Right atrium auricular region (tissue), 2 donors: ENCODE data around the gene PRKD3. TPM values are rescaled to one million over a fixed set of nuclear protein-coding genes. Genes with fewer than 3 reads are reported as not detected.

Source experiments
- DNase-seq: peaks from one replicate; pipeline ENCODE4 v3.0.0-alpha.2; 2019; ENCODE audit warnings: low spot score
- H3K27ac ChIP-seq, 2 donors: fragments of 200-600 bp; sonication (generic); 1 replicate in 1 of 2; 2 replicates in 1 of 2; pipeline ENCODE4 v1.5.1; 2016 to 2019
- H3K27me3 ChIP-seq, 2 donors: fragments of 200-600 bp; sonication (generic); one replicate each; pipeline versions ENCODE4 v1.5.1 to v1.6.0; 2017 to 2019
- H3K36me3 ChIP-seq: fragments of 200-600 bp; sonication (generic); one replicate; pipeline ENCODE4 v1.5.1; 2016
- H3K4me1 ChIP-seq, 2 donors: fragments of 200-600 bp; sonication (generic); one replicate each; pipeline versions ENCODE4 v1.5.1 to v1.6.0; 2017 to 2019
- H3K4me3 ChIP-seq, 2 donors: fragments of 200-600 bp; sonication (generic); 1 replicate in 1 of 2; 2 replicates in 1 of 2; pipeline ENCODE4 v1.5.1; 2017 to 2019; ENCODE audit warnings: mild to moderate bottlenecking in 1 of 2, moderate library complexity in 1 of 2
- H3K9me3 ChIP-seq, 2 donors: fragments of 200-600 bp; sonication (generic); one replicate each; pipeline ENCODE4 v1.5.1; 2019
- total RNA-seq, 2 donors: library from RNA; depleted of rRNA; stranded (reverse); fragments of >200 nt; gene quantifications; one replicate each; pipeline ENCODE4 v1.1.0, GENCODE V29; 2016
- TF ChIP-seq, protein P1 (sequence below), 2 donors: fragments of 200-600 bp; sonication (generic); IDR thresholded peaks; one replicate each; pipeline ENCODE4 v1.5.1; 2019; ENCODE audit warnings: antibody characterized with exemption in 2 of 2

PRKD3 gene
- total RNA-seq, 2 donors from 2014 or later = 13.0 to 20.6 TPM

DNA sequence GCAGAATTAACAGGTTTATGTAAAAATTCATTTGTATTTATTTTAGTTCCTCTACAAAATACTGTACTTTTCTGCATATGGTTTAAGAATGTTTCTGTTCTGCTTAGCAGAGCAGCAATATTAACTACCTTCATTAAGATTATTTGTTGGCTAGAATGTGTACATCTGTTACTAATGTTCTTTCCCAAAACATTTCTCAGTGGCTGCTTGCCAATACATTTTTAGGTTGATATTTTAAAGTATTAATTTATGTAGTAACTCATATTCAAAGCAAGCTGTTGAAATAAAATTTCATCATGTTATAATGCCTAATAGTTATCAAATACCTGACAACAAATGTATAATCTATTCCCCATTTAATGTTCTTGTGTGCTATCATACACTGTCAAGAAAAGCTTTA lies 40.3 kb downstream of the PRKD3 start:
- H3K36me3 ChIP-seq = peaks cover 29% of the 10 kb centered on the region
- no peaks in the 10 kb centered on the region for H3K9me3 ChIP-seq
- DNase-seq = no peak

DNA sequence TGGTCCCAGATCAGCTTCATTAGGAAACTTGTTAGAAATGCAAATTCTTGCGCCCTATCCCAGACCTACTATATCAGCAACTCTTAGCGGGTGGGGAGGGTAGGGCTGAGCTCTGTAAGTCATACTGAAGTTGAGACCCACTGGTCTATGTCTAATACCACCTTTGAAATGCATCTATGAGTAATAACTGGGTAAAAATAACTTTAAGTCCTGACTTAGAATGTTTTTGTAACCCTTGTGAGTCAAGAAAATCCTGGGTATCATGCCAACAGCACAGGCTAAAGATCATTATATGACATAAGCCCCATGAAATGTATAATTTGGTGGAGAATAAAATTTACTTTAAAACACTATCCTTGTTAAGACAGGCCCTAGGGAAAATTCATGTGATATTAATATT lies 41.4 kb downstream of the PRKD3 start:
- Histone ChIP-seq H3K4me1 (no peaks in the 10 kb centered on the region), H3K4me3 (no peak overlapping the region), H3K27me3 (no peaks in the 10 kb centered on the region), H3K9me3 (no peaks in the 10 kb centered on the region), H3K36me3 (peaks cover 29% of the 10 kb centered on the region), H3K27ac (no peak overlapping the region)
- DNase-seq = no peak
- TF ChIP-seq, protein P1, sequence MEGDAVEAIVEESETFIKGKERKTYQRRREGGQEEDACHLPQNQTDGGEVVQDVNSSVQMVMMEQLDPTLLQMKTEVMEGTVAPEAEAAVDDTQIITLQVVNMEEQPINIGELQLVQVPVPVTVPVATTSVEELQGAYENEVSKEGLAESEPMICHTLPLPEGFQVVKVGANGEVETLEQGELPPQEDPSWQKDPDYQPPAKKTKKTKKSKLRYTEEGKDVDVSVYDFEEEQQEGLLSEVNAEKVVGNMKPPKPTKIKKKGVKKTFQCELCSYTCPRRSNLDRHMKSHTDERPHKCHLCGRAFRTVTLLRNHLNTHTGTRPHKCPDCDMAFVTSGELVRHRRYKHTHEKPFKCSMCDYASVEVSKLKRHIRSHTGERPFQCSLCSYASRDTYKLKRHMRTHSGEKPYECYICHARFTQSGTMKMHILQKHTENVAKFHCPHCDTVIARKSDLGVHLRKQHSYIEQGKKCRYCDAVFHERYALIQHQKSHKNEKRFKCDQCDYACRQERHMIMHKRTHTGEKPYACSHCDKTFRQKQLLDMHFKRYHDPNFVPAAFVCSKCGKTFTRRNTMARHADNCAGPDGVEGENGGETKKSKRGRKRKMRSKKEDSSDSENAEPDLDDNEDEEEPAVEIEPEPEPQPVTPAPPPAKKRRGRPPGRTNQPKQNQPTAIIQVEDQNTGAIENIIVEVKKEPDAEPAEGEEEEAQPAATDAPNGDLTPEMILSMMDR (IDR thresholded peaks at IDR 0.05) = no peak

More for the DNA sequence above, 40.3 kb downstream of the PRKD3 start:
- no peak overlapping the region for H3K4me3 ChIP-seq
- no peaks in the 10 kb centered on the region for H3K27me3 ChIP-seq
- TF ChIP-seq, protein P1 (IDR thresholded peaks at IDR 0.05) = no peak
- no peak overlapping the region for H3K27ac ChIP-seq
- H3K4me1 ChIP-seq = no peaks in the 10 kb centered on the region

DNA sequence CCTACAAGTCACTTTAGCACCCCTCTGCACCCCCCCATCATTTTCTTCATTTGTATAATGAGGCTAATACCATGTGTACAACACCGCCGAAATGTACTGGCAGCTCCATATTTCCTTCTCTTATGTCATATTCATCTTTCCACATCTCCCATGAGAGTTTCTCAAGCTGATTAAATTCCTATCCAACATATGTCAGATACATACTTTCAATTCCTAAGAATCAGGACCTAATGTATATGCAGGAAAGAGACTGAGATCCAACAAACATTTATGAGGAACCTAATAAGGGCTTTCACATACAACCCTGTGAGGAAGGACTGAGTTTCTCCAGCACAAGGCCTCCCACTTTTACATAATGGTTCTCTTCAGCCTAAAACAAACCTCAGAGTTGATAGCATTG lies 41.9 kb downstream of the PRKD3 start:
- Histone ChIP-seq H3K36me3 (peaks cover 24% of the 10 kb centered on the region), H3K27ac (no peak overlapping the region), H3K4me3 (no peak overlapping the region), H3K27me3 (no peaks in the 10 kb centered on the region), H3K4me1 (no peaks in the 10 kb centered on the region), H3K9me3 (no peaks in the 10 kb centered on the region)
- TF ChIP-seq, protein P1 (IDR thresholded peaks at IDR 0.05) = no peak
- DNase-seq = no peak

DNA sequence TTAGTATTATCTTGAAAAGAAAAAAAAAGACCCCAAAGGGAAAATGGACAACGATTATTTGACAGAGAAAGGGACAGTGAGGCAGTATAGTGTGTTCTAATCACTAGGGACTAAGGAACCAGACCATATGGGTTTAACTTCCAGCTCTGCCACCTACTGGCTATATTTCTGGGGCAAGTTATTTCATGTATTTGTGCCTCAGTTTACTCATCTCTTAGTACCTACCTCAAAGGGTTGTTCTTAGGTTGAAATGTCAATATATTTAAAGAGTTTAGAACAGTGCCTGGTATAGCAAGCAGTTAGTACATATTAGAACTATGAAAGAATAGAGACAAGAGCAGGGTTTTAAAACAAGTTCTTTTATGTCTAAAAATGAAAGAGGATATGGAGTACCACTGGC lies 42.7 kb downstream of the PRKD3 start:
- DNase-seq = no peak
- peaks cover 23% of the 10 kb centered on the region for H3K36me3 ChIP-seq
- no peaks in the 10 kb centered on the region for H3K4me1 ChIP-seq
- H3K27ac ChIP-seq = no peak overlapping the region
- TF ChIP-seq, protein P1 (IDR thresholded peaks at IDR 0.05) = no peak
- H3K4me3 ChIP-seq = no peak overlapping the region
- no peaks in the 10 kb centered on the region for H3K27me3 ChIP-seq
- H3K9me3 ChIP-seq = no peaks in the 10 kb centered on the region

DNA sequence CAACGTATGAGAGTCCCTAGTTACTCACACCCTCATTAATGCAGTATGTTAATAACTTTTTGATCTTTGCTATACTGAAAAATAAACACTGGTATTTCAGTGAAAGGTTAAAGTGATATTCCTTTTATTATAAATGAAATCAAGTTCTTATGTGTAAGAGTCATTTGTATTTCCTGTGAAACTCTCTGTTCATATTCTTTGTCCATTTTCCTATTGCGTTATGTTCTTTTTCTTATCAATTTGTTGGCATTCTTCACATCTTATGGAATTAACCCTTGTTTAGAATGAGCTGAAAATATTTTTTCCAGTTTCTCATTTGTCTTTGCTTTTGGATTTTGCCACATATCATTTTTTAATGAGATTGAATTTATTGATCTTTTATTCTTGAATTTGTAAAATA lies 48.3 kb downstream of the PRKD3 start:
- TF ChIP-seq, protein P1 (IDR thresholded peaks at IDR 0.05) = no peak
- H3K36me3 ChIP-seq = peaks cover 18% of the 10 kb centered on the region
- no peak for DNase-seq

More for the DNA sequence above, 48.3 kb downstream of the PRKD3 start:
- H3K4me3 ChIP-seq = no peak overlapping the region
- H3K9me3 ChIP-seq = no peaks in the 10 kb centered on the region
- H3K27ac ChIP-seq = no peak overlapping the region
- no peaks in the 10 kb centered on the region for H3K4me1 ChIP-seq
- H3K27me3 ChIP-seq = no peaks in the 10 kb centered on the region

Other genes with a start within 250 kb of the PRKD3 start
- 10 to 100 TPM; 16.4 to 17.6 TPM for gene HEATR5B, start 240.5 kb downstream of the PRKD3 start, total RNA-seq
- 1 to 10 TPM; 3.8 to 6.0 TPM for gene GPATCH11, start 240.3 kb downstream of the PRKD3 start, total RNA-seq
- 10 to 100 TPM; 12.5 to 13.4 TPM for gene EIF2AK2, start 167.9 kb downstream of the PRKD3 start, total RNA-seq
- not detected for gene SULT6B1, start 136.2 kb downstream of the PRKD3 start, total RNA-seq
- gene CEBPZOS, start 128.3 kb downstream of the PRKD3 start, total RNA-seq = 10 to 100 TPM; 21.1 to 37.9 TPM
- gene CEBPZ, start 93.2 kb downstream of the PRKD3 start, total RNA-seq = 10 to 100 TPM; 23.5 to 27.5 TPM
- gene NDUFAF7, start 93.2 kb downstream of the PRKD3 start, total RNA-seq = 10 to 100 TPM; 10.1 to 16.2 TPM
- 10 to 100 TPM in 1 of 2 donors, 1 to 10 TPM in 1; 1.1 to 10.1 TPM for gene QPCT, start 19.8 kb upstream of the PRKD3 start, total RNA-seq